Left kidney (tissue), 2 donors: ENCODE data around the gene SYNPO. TPM values are rescaled to one million over a fixed set of nuclear protein-coding genes. Genes with fewer than 3 reads are reported as not detected.
A peak's percentile ranks its signal among the peaks of the same experiment; 100 is the strongest.

Source experiments
- DNase-seq: peaks from one replicate; pipeline ENCODE4 v3.0.0-alpha.2; 2013
- polyA plus RNA-seq: library from polyadenylated mRNA; unstranded; fragments of 120-200 nt; gene quantifications from one replicate; pipeline ENCODE4 v1.2.1, GENCODE V29; 2013; ENCODE audit not compliant: insufficient read length

The SYNPO gene
- polyA plus RNA-seq, 1 donor = 85.9 TPM

GRCh38 chr5:150672884-150673275 lies 32.4 kb downstream of the SYNPO start:
- DNase-seq = no peak

GRCh38 chr5:150674341-150674821 lies 33.9 kb downstream of the SYNPO start:
- no peak for DNase-seq

- no peak for DNase-seq
Measured at GRCh38 chr5:150675069-150675468, 34.6 kb downstream of the SYNPO start.

- no peak for DNase-seq
Measured at GRCh38 chr5:150676578-150676977, 36.1 kb downstream of the SYNPO start.

GRCh38 chr5:150689120-150689519 lies 48.7 kb downstream of the SYNPO start:
- no peak for DNase-seq

- no peak for DNase-seq
Measured at GRCh38 chr5:150690760-150691159, 50.3 kb downstream of the SYNPO start.

GRCh38 chr5:150692276-150692675 lies 51.8 kb downstream of the SYNPO start:
- DNase-seq = no peak

GRCh38 chr5:150694612-150695011 lies 54.2 kb downstream of the SYNPO start:
- DNase-seq = no peak

- DNase-seq = no peak
Measured at GRCh38 chr5:150700246-150700593, 59.8 kb downstream of the SYNPO start.

- DNase-seq = peak; percentile 95
Measured at GRCh38 chr5:150700594-150701377, 60.3 kb downstream of the SYNPO start, which contains the start of gene RBM22. Gene RBM22, minus strand, starts transcription at chr5:150701062. Its CDS starts 77 bp downstream, at chr5:150700985.

- DNase-seq = no peak
Measured at GRCh38 chr5:150703762-150704161, 63.3 kb downstream of the SYNPO start.

- DNase-seq = no peak
Measured at GRCh38 chr5:150706776-150707390, 66.4 kb downstream of the SYNPO start.

Other genes starting within 250 kb of the SYNPO start
- gene CD74, start 227.8 kb upstream of the SYNPO start, polyA plus RNA-seq = 230 TPM
- gene RPS14, start 190.9 kb upstream of the SYNPO start, polyA plus RNA-seq = 1,953 TPM
- 54.9 TPM for gene NDST1, start 132.5 kb upstream of the SYNPO start, polyA plus RNA-seq
- 6.9 TPM for gene MYOZ3, start 20.6 kb downstream of the SYNPO start, polyA plus RNA-seq
- gene RBM22, start 60.4 kb downstream of the SYNPO start, polyA plus RNA-seq = 86.4 TPM
- gene DCTN4, start 118.4 kb downstream of the SYNPO start, polyA plus RNA-seq = 82.6 TPM
- gene SMIM3, start 138.1 kb downstream of the SYNPO start, polyA plus RNA-seq = 21.6 TPM
- gene IRGM, start 205.9 kb downstream of the SYNPO start, polyA plus RNA-seq = 1.5 TPM